Calu3 (cell line): ENCODE results near the gene ZNF600. TPM values are rescaled to one million over a fixed set of nuclear protein-coding genes. Genes with fewer than 3 reads are reported as not detected.
"Not testable (repeated sequence)": the region's sequence is repeated elsewhere in the genome, so short reads cannot be mapped to it uniquely, and the experiment has no call there.

Experiments
- BruUV-seq: library from RNA; stranded (reverse); fragments of 400-500 nt; replicated peaks from 2 replicates; lab custom pipeline; 2021; lab: Mats Ljungman, UMichigan
- CTCF ChIA-PET: fragments of 300-600 bp; sonication (Branson Sonifier 250); formaldehyde crosslinking; loops from one replicate; lab custom pipeline; 2022; ENCODE audit warnings: antibody characterized with exemption; lab: Charles Lee
- DNase-seq: peaks from one replicate; pipeline ENCODE4 v3.0.0; 2022
- H3K27ac Mint-ChIP-seq: one replicate; pipeline ENCODE4 v1.8.0; 2022; ENCODE audit warnings: mixed read lengths; ENCODE audit not compliant: unreplicated experiment
- H3K27me3 Mint-ChIP-seq: one replicate; pipeline ENCODE4 v1.8.0; 2022; ENCODE audit warnings: mixed read lengths; ENCODE audit not compliant: unreplicated experiment
- H3K36me3 Mint-ChIP-seq: one replicate; pipeline ENCODE4 v1.8.0; 2022; ENCODE audit warnings: mild to moderate bottlenecking, moderate library complexity, mixed read lengths; ENCODE audit not compliant: insufficient read depth, unreplicated experiment
- H3K4me1 Mint-ChIP-seq: one replicate; pipeline ENCODE4 v1.8.0; 2022; ENCODE audit warnings: mild to moderate bottlenecking, low read depth, mixed read lengths; ENCODE audit not compliant: unreplicated experiment
- H3K4me3 Mint-ChIP-seq: one replicate; pipeline ENCODE4 v1.8.0; 2022; ENCODE audit warnings: mild to moderate bottlenecking, low read depth, moderate library complexity, mixed read lengths; ENCODE audit not compliant: unreplicated experiment
- H3K9me3 Mint-ChIP-seq: one replicate; pipeline ENCODE4 v1.8.0; 2022; ENCODE audit warnings: low read depth, mixed read lengths; ENCODE audit not compliant: unreplicated experiment
- CTCF ChIP-seq: fragments of 200-600 bp; IDR thresholded peaks from one replicate; pipeline ENCODE4 v1.8.0; 2022; ENCODE audit warnings: antibody characterized with exemption; ENCODE audit not compliant: unreplicated experiment
- intact Hi-C: fragments of 100-400 bp; cut with micrococcal nuclease; formaldehyde crosslinking; loops from one replicate; pipeline ENCODE4 v1.10.0; 2022; ENCODE audit not compliant: unreplicated experiment
- total RNA-seq: library from RNA; stranded (reverse); gene quantifications from 2 replicates; pipeline ENCODE4 v1.2.3, GENCODE V29; 2022

ZNF600 gene
- total RNA-seq, 1 experiment from 2014 or later = 23.4 TPM

DNA sequence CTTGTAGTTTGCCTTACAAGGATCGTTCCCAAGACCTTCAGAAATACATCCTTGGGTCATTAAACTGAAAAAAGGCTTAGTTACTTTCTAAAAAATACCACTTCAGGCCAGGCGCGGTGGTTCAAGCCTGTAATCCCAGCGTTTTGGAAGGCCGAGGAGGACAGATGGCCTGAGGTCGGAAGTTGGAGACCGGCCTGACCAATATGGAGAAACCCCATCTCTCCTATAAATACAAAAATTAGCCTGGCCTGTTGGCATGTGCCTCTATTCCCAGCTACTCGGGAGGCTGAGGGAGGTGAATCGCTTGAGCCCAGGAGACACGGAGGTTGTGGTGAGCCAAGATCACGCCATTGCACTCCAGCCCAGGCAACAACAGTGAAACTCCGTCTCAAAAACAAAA lies 37.1 kb upstream of the ZNF600 start:
- Mint-ChIP-seq H3K4me1 (peaks cover 11% of the 10 kb centered on the region), H3K27me3 (no peaks in the 10 kb centered on the region)
- intact Hi-C loops = no loop called here

GRCh38 chr19:52821204-52821960 lies 34.8 kb upstream of the ZNF600 start, which contains the start of gene ZNF28:
Gene ZNF28, minus strand, starts transcription at chr19:52821633. Its CDS starts 3,675 bp downstream, at chr19:52817958.
- CTCF ChIA-PET = interaction anchor here (0.6 kb wide), 1 partner anchor 119 kb away, joined by 5 read pairs; no protein-coding TSS in a partner anchor
- BruUV-seq, intact Hi-C loops, H3K27me3 Mint-ChIP-seq: not testable (repeated sequence)
- Mint-ChIP-seq H3K27ac (peak within 1 kb of the TSS; percentile 4), H3K4me3 (peak within 1 kb of the TSS; percentile 73), H3K4me1 (peaks cover 11% of the 10 kb centered on the region), H3K36me3 (peaks cover 35% of the 10 kb centered on the region), H3K9me3 (peaks cover 15% of the 10 kb centered on the region)
- DNase-seq = peak; percentile 63

More for the DNA sequence above, 37.1 kb upstream of the ZNF600 start:
- no peak for TF ChIP-seq CTCF
- H3K36me3 Mint-ChIP-seq = peaks cover 21% of the 10 kb centered on the region
- H3K4me3 Mint-ChIP-seq = no peak overlapping the region
- CTCF ChIA-PET = no interaction called here
- H3K27ac Mint-ChIP-seq = no peak overlapping the region
- no peak for DNase-seq
- BruUV-seq = no TSS peak
- peaks cover 11% of the 10 kb centered on the region for H3K9me3 Mint-ChIP-seq

DNA sequence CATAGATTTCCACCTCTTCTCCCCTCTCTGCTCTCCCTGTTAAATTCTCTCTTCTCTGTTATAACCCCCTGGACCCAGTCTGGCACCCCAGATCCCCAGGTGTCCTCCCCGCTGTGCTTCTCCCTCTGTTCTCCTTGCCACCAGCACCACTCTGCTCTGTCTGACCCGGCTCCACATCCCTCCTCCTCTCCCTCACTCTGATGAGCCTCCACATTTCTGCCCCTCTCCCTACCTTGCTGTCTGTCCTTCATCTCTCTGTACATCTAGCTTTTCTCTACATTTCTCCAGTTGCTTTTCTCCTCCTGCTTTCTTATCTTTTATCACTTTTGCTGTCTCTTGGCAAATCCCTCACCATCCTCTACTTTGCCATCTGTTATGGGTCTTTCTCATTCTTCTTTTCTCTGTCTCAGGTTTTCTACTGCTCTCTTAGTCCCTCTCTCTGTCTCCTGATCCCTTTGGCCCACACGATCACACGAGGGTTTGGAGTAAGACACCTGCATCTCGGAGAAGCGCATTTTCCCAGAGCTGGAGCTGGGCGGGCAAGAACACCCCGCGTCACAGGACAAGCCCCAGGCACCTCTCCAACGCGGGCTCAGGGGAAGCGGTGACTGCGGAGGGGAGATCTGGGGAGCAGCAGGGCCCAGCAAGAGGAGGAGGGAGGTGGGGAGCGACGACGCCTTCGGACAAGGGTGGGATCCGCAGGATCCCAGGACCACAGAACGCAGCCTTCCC lies 34.0 kb upstream of the ZNF600 start:
- CTCF ChIA-PET, intact Hi-C loops, H3K27me3 Mint-ChIP-seq, DNase-seq: not testable (repeated sequence)
- peaks cover 11% of the 10 kb centered on the region for H3K4me1 Mint-ChIP-seq
- peak overlapping the region; percentile 73 for H3K4me3 Mint-ChIP-seq
- peak overlapping the region; percentile 4 for H3K27ac Mint-ChIP-seq
- H3K9me3 Mint-ChIP-seq = peaks cover 15% of the 10 kb centered on the region
- peaks cover 41% of the 10 kb centered on the region for H3K36me3 Mint-ChIP-seq
- TSS peak; percentile 77 for BruUV-seq

- no peak for DNase-seq
- BruUV-seq = no TSS peak
- Mint-ChIP-seq H3K36me3 (peaks cover 20% of the 10 kb centered on the region), H3K9me3 (peaks cover 7% of the 10 kb centered on the region), H3K4me1 (no peaks in the 10 kb centered on the region), H3K27ac (no peak overlapping the region), H3K27me3 (no peaks in the 10 kb centered on the region), H3K4me3 (no peak overlapping the region)
- intact Hi-C loops = no loop called here
- CTCF ChIA-PET = no interaction called here
- no peak for TF ChIP-seq CTCF
Measured at GRCh38 chr19:52809801-52810200, 23.2 kb upstream of the ZNF600 start.

GRCh38 chr19:52799950-52800640 lies 13.5 kb upstream of the ZNF600 start:
- H3K4me1 Mint-ChIP-seq, BruUV-seq, intact Hi-C loops, H3K27ac Mint-ChIP-seq, DNase-seq, H3K27me3 Mint-ChIP-seq, H3K4me3 Mint-ChIP-seq, CTCF ChIA-PET: not testable (repeated sequence)
- Mint-ChIP-seq H3K9me3 (peaks cover 30% of the 10 kb centered on the region), H3K36me3 (peaks cover 32% of the 10 kb centered on the region)
